Activated gamma-delta T cell treated with Interleukin-2 at 50 U/mL for 16 hours (primary cell): ENCODE measurements around the gene SH3TC1.

ENCODE experiments used
- DNase-seq: peaks from one replicate; pipeline ENCODE4 v3.0.0-alpha.2; 2020

The SH3TC1 gene

GRCh38 chr4:8217246-8217511 lies 18.1 kb downstream of the SH3TC1 start:
- DNase-seq = no peak

- no peak for DNase-seq
These were observed 18.8 kb downstream of the SH3TC1 start for GRCh38 chr4:8217871-8218270.

DNA sequence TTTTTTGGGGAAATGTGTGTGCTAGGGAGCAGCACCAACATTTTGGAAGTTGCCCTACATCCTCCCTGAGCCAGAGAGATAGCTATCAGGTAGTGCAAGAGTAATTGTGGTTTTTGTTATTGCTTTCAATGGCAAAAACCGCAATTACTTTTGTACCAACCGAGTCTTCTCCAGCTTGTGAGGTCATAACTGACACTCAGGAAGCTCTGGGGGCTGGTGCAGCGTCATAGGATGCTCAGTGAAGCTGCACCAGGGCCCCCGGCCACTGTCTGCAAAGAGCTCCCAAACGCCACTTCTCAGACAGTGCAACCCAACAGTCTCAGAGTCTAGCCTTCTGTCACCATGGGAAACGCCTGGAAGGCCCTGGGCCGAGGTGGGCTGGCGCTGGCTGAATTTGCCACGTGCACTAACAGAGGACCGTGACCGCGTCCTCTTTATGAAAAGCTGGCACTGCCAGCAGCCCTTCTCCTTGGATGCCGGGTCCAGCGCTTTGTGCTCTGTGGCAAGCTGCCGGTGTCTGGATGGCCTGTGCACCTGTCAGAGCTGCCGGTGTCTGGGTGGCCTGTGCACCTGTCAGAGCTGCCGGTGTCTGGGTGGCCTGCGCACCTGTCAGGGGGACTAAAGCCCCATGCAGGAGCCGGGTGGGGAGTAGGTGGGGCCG lies 19.4 kb downstream of the SH3TC1 start:
- DNase-seq = no peak

DNA sequence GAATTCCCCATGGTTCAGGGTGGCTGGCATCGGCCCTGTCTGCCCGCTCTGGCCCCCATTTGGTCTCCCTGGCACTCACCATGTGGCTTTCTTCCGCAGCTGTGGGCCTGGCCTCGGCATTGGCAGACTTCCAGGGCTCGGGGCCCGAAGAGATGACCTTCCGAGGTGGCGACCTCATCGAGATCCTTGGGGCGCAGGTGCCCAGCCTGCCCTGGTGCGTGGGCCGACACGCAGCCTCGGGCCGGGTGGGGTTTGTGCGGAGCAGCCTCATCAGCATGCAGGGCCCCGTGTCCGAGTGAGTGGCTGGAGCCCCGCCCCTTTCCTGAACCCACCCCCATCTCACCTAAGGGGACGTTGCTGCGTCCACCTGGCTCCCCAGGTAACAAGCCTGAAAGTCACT lies 20.1 kb downstream of the SH3TC1 start:
- DNase-seq = no peak

- no peak for DNase-seq
These were observed 21.8 kb downstream of the SH3TC1 start for GRCh38 chr4:8220661-8221450.

DNA sequence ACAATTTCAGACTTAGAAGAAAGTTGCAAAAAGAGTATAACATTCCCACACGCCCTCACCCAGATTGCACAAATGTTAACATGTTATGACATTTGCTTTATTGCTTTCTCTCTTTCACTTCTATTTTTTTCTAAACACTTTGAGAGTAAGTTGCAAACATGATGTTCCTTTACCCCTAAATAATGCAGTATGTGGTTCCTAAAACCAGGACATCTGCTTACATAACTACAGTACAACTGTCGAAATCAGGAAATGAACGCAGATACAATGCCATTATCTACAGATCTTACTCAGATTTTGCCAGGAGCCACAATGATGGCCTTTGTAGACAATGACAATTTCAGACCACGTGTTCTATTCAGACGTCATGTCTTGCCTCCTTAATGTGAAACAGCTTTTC lies 22.4 kb downstream of the SH3TC1 start:
- DNase-seq = no peak

GRCh38 chr4:8221985-8222384 lies 22.9 kb downstream of the SH3TC1 start:
- DNase-seq = no peak

- no peak for DNase-seq
These were observed 23.7 kb downstream of the SH3TC1 start for GRCh38 chr4:8222609-8223388.

- no peak for DNase-seq
These were observed 25.3 kb downstream of the SH3TC1 start for GRCh38 chr4:8224267-8224974.

GRCh38 chr4:8224975-8225625 lies 26.0 kb downstream of the SH3TC1 start:
- peak; percentile 19 for DNase-seq

DNA sequence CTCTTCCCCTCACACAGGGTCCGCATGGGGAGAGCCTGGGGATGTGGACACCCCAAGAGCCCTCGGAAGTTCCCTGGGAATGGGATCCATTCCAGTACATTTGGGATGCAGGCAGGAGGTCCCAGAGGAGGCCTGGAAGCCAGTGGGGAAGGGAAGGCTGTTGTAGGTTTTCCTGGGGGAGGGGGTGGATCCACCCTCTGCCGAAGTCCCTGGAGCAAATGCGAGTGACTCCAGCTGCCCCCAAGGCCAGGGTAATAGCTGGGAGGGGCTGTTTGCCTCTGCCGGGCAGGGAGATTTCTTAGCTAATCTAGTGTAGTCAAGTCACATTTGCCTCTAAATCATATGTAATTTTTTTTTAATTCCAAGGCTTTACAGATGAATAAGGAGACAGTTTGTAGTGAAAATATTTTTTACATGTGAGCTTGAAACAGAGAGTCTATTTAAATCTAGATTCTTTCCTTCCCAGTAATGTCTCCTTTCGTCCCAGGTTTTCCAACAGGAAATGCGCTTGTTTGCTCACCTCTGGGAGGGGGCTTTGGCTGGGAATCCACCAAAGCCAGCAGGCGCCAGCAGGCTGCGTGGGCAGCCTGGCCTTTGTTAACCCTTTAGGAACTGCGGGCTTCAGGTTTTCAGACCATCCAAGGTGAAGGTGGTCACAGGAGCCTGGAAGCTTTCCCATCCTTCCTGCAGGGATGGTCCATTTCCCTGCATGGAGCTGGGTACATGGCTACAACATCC lies 26.8 kb downstream of the SH3TC1 start:
- DNase-seq = no peak

GRCh38 chr4:8227201-8227770 lies 28.2 kb downstream of the SH3TC1 start:
- DNase-seq = no peak

- no peak for DNase-seq
These were observed 28.8 kb downstream of the SH3TC1 start for GRCh38 chr4:8227771-8228318.

DNA sequence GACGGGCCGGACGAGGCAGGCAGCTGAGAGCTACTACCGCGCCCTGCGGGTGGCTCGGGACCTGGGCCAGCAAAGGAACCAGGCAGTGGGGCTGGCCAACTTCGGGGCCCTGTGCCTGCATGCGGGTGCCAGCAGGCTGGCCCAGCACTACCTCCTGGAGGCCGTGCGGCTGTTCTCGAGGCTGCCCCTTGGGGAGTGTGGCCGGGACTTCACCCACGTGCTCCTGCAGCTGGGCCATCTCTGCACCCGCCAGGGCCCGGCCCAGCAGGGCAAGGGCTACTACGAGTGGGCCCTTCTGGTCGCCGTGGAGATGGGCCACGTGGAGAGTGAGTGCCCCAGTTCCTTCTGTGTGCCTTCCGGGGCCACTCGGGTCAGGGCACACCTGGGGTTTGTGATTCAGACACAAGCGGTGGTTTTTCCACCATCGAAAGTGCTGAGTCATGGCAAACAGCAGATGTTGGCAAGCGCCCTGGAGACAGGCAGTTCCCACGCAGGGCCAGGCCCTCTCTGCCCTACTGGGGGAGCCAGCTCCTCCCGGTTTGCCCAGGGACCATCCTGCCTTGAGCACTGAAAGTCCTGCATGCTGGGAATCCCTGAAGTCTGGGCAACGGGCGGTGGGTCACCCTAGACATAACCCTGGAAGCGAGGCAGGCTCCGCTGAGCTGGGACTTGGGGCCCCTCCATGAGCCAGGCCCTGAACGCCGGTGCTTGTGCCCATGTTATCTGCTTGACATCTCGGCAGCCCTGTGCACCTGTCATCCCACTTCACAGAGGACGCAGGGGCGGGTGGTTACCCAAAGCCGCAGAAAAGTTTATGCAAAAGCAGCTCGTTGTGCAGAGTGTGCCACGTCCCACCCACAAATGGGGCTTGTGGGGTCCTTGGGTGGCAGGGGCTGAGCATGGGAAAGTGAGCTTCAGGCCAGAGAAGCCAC lies 29.5 kb downstream of the SH3TC1 start:
- DNase-seq = peak; percentile 68

DNA sequence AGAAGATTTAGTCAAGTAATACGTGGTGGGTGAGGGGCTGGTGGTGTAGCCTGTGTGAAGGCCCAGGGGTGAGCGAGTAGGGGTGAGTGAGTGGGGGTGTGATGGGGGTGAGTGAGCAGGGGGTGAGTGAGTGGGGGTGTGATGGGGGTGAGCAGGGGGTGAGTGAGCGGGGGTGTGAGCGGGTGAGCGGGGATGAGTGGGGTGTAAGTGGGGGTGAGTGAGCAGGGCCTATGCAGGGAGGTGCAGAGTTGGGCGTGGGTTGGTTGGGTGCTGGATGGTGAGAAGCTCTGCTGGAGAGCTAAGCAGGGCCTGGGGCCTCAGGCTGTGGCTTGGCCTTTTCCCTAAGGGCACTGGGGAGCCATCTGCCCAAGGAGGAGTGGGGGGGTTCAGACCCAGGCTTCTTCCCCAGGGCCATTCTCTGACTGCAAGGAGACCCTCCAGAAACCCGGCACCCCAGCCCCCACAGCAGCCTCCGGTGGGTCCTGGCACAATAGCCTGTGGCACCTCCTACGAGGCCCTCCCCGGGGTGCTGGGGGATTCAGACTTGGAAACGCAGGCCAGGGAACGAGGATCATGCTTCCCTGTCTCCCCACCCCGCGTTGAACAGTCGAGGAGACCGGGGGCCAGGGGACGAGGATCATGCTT lies 30.4 kb downstream of the SH3TC1 start:
- peak; percentile 26 for DNase-seq

DNA sequence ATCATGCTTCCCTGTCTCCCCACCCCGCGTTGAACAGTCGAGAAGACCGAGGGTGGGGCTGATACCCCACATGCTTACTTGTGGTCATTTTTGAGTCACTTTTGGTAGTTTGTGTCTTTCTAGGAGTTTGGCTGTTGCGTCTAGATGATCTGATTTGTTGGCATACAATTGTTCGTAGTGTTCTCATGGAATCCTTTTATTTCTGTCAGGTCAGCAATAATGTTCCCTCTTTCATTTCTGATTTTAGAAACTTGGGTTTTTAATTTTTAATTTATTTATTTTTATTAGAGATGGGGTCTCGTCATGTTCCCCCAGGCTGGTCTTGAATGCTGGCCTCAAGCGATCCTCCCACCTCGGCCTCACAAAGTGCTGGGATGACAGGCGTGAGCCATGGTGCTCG lies 30.9 kb downstream of the SH3TC1 start:
- DNase-seq = no peak

GRCh38 chr4:8230891-8231290 lies 31.8 kb downstream of the SH3TC1 start:
- DNase-seq = no peak

- no peak for DNase-seq
These were observed 32.5 kb downstream of the SH3TC1 start for GRCh38 chr4:8231551-8232049.

DNA sequence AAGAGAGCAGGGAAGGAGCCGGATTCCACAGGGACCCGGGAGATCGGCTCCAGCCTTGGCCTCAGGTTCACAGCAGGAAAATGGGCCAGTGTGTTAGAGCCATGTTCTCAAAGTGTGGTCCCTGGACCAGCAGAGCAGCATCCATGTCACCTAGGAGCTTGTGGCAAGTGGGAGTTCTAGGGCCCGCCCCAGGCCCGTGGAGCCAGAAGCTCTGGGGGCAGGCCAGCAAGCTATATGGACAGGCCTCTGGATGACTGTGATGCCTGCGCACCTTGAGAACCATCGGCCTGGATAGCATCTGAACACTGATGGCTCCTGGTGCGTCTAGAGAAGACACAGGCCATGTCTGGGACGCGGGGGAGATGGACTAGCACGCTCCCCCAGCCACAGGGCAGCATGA lies 33.7 kb downstream of the SH3TC1 start:
- DNase-seq = no peak
